ENCODE measurements around the gene FDXR. TPM values are rescaled to one million over a fixed set of nuclear protein-coding genes. Genes with fewer than 3 reads are reported as not detected.
"Not testable (repeated sequence)": the region's sequence is repeated elsewhere in the genome, so short reads cannot be mapped to it uniquely, and the experiment has no call there.

Gene FDXR
- total and polyA plus RNA-seq, 2 donors (not counting 1 experiment from before 2014, with no cell fraction given), result 4.6 to 7.0 TPM

DNA sequence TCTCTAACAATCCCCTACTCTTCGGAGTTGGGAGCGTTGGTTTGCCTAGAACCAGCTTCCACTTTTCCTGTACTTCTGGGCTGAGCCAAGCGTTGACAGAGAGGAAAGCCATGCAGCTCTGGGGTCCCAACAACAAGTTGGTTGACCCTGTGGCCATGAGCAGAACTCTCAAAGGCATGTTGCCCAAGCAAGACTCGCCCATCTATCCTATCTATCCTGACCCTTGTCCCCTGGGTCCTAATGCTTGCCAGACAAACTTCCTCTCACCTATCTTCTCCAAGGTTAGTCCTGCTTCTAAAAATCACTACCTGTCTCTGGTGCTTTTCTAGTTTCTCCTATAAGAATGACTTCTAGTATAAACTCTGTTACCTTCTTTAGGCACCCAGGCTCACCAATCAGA, 36.3 kb upstream of the FDXR start:
- H3K9ac ChIP-seq (ENCODE audit: low read length); H3K27ac Mint-ChIP-seq; H3K9me3 Mint-ChIP-seq (ENCODE audit: insufficient read depth); CTCF ChIA-PET; POLR2A ChIA-PET; H3K9me3 ChIP-seq (ENCODE audit: control extremely low read depth in 1 of 3, control insufficient read depth in 2 of 3, insufficient read depth in 1 of 3, low read length in 2 of 3); H2AFZ ChIP-seq (ENCODE audit: insufficient read depth, low read depth, low read length, poor library complexity, severe bottlenecking); H3K79me2 ChIP-seq (ENCODE audit: control insufficient read depth, insufficient read depth, low read length); intact Hi-C loops (cut with micrococcal nuclease); H3K4me1 ChIP-seq (ENCODE audit: control insufficient read depth in 2 of 2, insufficient read depth in 2 of 2, low read length in 2 of 2); ATAC-seq (ENCODE audit: low read depth); H3K27me3 ChIP-seq (replicated peaks in 1 of 4; ENCODE audit: control extremely low read depth in 1 of 4, control insufficient read depth in 3 of 4, insufficient read depth in 4 of 4, low read length in 3 of 4); H3K4me3 ChIP-seq (ENCODE audit: control extremely low read depth in 1 of 5, extremely low read depth in 1 of 5, insufficient read depth in 1 of 5, low read depth in 2 of 5, low read length in 4 of 5); H3K36me3 ChIP-seq (replicated peaks in 1 of 2; ENCODE audit: control extremely low read depth in 1 of 2, control insufficient read depth in 1 of 2, extremely low read depth in 1 of 2, insufficient read depth in 2 of 2, low read length in 1 of 2); H3K4me1 Mint-ChIP-seq; DNase-seq; H3K27ac ChIP-seq (ENCODE audit: low read length in 2 of 2); H3K4me3 Mint-ChIP-seq; H4K20me1 ChIP-seq (ENCODE audit: control insufficient read depth, insufficient read depth, low read length, poor library complexity, severe bottlenecking); H3K4me2 ChIP-seq (replicated peaks; ENCODE audit: low read depth, low read length, poor library complexity, severe bottlenecking): not testable (repeated sequence)
- WGBS (ENCODE audit: insufficient coverage), result 86% methylated on average over 4 of the region's 4 CpGs
- H3K27me3 Mint-ChIP-seq, result peaks cover 20% of the 10 kb centered on the region

DNA sequence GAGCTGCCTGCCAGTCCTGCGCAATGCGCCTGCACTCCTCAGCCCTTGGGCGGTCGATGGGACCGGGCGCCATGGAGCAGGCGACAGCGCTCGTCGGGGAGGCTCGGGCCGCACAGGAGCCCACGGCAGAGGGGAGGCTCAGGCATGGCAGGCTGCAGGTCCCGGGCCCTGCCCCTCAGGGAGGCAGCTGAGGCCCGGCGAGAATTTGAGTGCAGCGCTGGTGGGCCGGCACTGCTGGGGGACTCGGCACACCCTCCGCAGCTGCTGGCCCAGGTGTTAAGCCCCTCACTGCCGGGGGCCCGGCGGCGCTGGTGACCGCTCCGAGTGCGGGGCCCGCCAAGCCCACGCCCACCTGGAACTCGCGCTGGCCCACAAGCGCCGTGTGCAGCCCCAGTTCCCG, 34.2 kb upstream of the FDXR start:
- no peaks in the 10 kb centered on the region for H3K79me2 ChIP-seq (ENCODE audit: control insufficient read depth, insufficient read depth, low read length)
- no peak for ATAC-seq (ENCODE audit: low read depth)
- no peak overlapping the region for H2AFZ ChIP-seq (ENCODE audit: insufficient read depth, low read depth, low read length, poor library complexity, severe bottlenecking)
- Mint-ChIP-seq H3K27me3 (peaks cover 20% of the 10 kb centered on the region), H3K9me3 (ENCODE audit: insufficient read depth) (no peaks in the 10 kb centered on the region), H3K4me1 (no peaks in the 10 kb centered on the region), H3K4me3 (no peak overlapping the region), H3K27ac (no peak overlapping the region)
- no peaks in the 10 kb centered on the region for H3K36me3 ChIP-seq (replicated peaks in 1 of 2; ENCODE audit: control extremely low read depth in 1 of 2, control insufficient read depth in 1 of 2, extremely low read depth in 1 of 2, insufficient read depth in 2 of 2, low read length in 1 of 2)
- TF ChIP-seq CTCF (IDR thresholded peaks at IDR 0.05), result no peak
- no peak for TF ChIP-seq EZH2 (IDR thresholded peaks at IDR 0.05; ENCODE audit: borderline replicate concordance, insufficient read depth, low read depth, low read length, poor library complexity, severe bottlenecking)
- no peak overlapping the region for H3K4me3 ChIP-seq (ENCODE audit: control extremely low read depth in 1 of 5, extremely low read depth in 1 of 5, insufficient read depth in 1 of 5, low read depth in 2 of 5, low read length in 4 of 5)
- H3K9me3 ChIP-seq (ENCODE audit: control extremely low read depth in 1 of 3, control insufficient read depth in 2 of 3, insufficient read depth in 1 of 3, low read length in 2 of 3), result no peaks in the 10 kb centered on the region
- no peak overlapping the region for H3K27ac ChIP-seq (ENCODE audit: low read length in 2 of 2)
- no peaks in the 10 kb centered on the region for H4K20me1 ChIP-seq (ENCODE audit: control insufficient read depth, insufficient read depth, low read length, poor library complexity, severe bottlenecking)
- H3K27me3 ChIP-seq (replicated peaks in 1 of 4; ENCODE audit: control extremely low read depth in 1 of 4, control insufficient read depth in 3 of 4, insufficient read depth in 4 of 4, low read length in 3 of 4), result peaks cover 0 to 11% (median 2%) of the 10 kb centered on the region in 4 experiments
- no peaks in the 10 kb centered on the region for H3K4me1 ChIP-seq (ENCODE audit: control insufficient read depth in 2 of 2, insufficient read depth in 2 of 2, low read length in 2 of 2)
- ChIA-PET POLR2A (no interaction called here), CTCF (no interaction called here)
- DNase-seq, result no peak
- 97% methylated on average over 34 of the region's 34 CpGs for WGBS (ENCODE audit: insufficient coverage)
- intact Hi-C loops (cut with micrococcal nuclease), result no loop called here
- no peak overlapping the region for H3K9ac ChIP-seq (ENCODE audit: low read length)
- H3K4me2 ChIP-seq (replicated peaks; ENCODE audit: low read depth, low read length, poor library complexity, severe bottlenecking), result no peak overlapping the region

DNA sequence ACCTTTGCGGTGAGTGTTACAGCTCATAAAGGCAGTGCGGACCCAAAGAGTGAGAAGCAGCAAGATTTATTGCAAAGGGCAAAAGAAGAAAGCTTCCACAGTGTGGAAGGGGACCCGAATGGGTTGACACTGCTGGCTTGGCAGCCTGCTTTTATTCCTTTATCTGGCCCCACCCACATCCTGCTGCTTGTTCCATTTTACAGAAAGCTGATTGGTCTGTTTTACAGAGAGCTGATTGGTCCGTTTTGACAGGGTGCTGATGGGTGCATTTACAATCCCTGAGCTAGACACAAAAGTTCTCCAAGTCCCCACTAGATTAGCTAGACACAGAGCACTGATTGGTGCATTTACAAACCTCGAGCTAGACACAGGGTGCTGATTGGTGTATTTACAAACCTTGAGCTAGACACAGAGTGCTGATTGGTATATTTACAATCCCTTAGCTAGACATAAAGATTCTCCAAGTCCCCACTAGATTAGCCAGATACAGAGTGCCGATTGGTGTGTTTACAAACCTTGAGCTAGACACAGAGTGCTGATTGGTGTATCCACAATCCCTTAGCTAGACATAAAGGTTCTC, 33.5 kb upstream of the FDXR start:
- H3K9me3 ChIP-seq (ENCODE audit: control extremely low read depth in 1 of 3, control insufficient read depth in 2 of 3, insufficient read depth in 1 of 3, low read length in 2 of 3); H3K36me3 ChIP-seq (replicated peaks in 1 of 2; ENCODE audit: control extremely low read depth in 1 of 2, control insufficient read depth in 1 of 2, extremely low read depth in 1 of 2, insufficient read depth in 2 of 2, low read length in 1 of 2); ATAC-seq (ENCODE audit: low read depth); H3K9me3 Mint-ChIP-seq (ENCODE audit: insufficient read depth); intact Hi-C loops (cut with micrococcal nuclease); H3K4me3 ChIP-seq (ENCODE audit: control extremely low read depth in 1 of 5, extremely low read depth in 1 of 5, insufficient read depth in 1 of 5, low read depth in 2 of 5, low read length in 4 of 5); H3K4me3 Mint-ChIP-seq; POLR2A ChIA-PET; H3K27ac ChIP-seq (ENCODE audit: low read length in 2 of 2); H3K4me1 ChIP-seq (ENCODE audit: control insufficient read depth in 2 of 2, insufficient read depth in 2 of 2, low read length in 2 of 2); H2AFZ ChIP-seq (ENCODE audit: insufficient read depth, low read depth, low read length, poor library complexity, severe bottlenecking); H3K9ac ChIP-seq (ENCODE audit: low read length); H3K27ac Mint-ChIP-seq; H4K20me1 ChIP-seq (ENCODE audit: control insufficient read depth, insufficient read depth, low read length, poor library complexity, severe bottlenecking); H3K4me1 Mint-ChIP-seq; H3K4me2 ChIP-seq (replicated peaks; ENCODE audit: low read depth, low read length, poor library complexity, severe bottlenecking); DNase-seq; H3K79me2 ChIP-seq (ENCODE audit: control insufficient read depth, insufficient read depth, low read length): not testable (repeated sequence)
- H3K27me3 Mint-ChIP-seq, result peaks cover 26% of the 10 kb centered on the region
- CTCF ChIA-PET, result interaction anchor here (0.7 kb wide), 1 partner anchor 629 kb away, joined by 5 read pairs; no protein-coding TSS in a partner anchor
- H3K27me3 ChIP-seq (replicated peaks in 1 of 4; ENCODE audit: control extremely low read depth in 1 of 4, control insufficient read depth in 3 of 4, insufficient read depth in 4 of 4, low read length in 3 of 4), result peaks cover 0 to 14% (median 2%) of the 10 kb centered on the region in 4 experiments
- WGBS (ENCODE audit: insufficient coverage), result 67% methylated on average over 3 of the region's 6 CpGs
